Thyroid gland (tissue), 4 donors: ENCODE data around the gene EML1.

Source experiments
- POLR2A ChIP-seq, 2 donors: fragments of 450-650 bp; IDR thresholded peaks; one replicate each; pipeline ENCODE4 v1.6.1; 2017; ENCODE audit warnings: antibody characterized with exemption in 2 of 2, mild to moderate bottlenecking in 2 of 2, moderate library complexity in 1 of 2
- TF ChIP-seq, protein P1 (sequence below), 6 experiments: fragments of 200-600 bp in 3 of 6; fragments of 450-650 bp in 3 of 6; sonication (generic) in 3 of 6; IDR thresholded peaks; one replicate each; pipeline ENCODE4 v1.5.1; 2016 to 2019; ENCODE audit warnings: antibody characterized with exemption in 6 of 6, mild to moderate bottlenecking in 2 of 6, inconsistent platforms in 1 of 6, moderate library complexity in 1 of 6

DNA sequence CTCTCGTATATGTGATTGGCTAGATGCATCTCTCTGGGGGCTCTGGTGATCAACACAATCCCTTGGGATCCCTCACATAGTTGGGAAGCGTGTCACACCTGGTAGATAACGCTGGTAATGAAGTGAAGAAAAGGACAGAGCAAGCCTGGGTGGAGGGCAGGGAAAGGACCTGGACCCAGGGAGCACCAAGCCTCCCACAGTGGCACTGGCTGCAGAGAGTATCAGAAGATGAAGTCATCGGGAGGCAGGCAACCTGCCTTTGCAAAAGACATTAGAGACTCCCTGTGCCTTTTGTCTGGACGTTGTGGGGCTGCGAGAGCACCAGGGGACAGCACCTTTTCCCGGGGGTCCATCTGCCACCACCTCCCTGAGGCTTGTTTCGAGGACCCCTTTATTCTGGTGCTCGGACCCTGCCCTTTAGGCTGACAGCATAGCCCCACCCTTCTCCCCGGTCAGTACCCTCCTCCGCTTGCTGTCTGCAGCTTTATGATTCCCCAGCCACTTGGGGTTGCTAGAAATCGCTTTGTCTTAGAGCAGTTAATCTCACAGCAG, 116.4 kb downstream of the EML1 start:
- TF ChIP-seq, protein P1, sequence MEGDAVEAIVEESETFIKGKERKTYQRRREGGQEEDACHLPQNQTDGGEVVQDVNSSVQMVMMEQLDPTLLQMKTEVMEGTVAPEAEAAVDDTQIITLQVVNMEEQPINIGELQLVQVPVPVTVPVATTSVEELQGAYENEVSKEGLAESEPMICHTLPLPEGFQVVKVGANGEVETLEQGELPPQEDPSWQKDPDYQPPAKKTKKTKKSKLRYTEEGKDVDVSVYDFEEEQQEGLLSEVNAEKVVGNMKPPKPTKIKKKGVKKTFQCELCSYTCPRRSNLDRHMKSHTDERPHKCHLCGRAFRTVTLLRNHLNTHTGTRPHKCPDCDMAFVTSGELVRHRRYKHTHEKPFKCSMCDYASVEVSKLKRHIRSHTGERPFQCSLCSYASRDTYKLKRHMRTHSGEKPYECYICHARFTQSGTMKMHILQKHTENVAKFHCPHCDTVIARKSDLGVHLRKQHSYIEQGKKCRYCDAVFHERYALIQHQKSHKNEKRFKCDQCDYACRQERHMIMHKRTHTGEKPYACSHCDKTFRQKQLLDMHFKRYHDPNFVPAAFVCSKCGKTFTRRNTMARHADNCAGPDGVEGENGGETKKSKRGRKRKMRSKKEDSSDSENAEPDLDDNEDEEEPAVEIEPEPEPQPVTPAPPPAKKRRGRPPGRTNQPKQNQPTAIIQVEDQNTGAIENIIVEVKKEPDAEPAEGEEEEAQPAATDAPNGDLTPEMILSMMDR (IDR thresholded peaks at IDR 0.05), result no peak
- TF ChIP-seq POLR2A (IDR thresholded peaks at IDR 0.05), result no peak
